Coronary artery (tissue), 2 donors: ENCODE results near the gene TBC1D8.
A peak's percentile ranks its signal among the peaks of the same experiment; 100 is the strongest.

ENCODE experiments used
- DNase-seq: peaks from one replicate; pipeline ENCODE4 v3.0.0-alpha.2; 2017; ENCODE audit warnings: low spot score
- H3K27ac ChIP-seq, 2 donors: fragments of 200-600 bp; sonication (generic); one replicate each; pipeline ENCODE4 v1.5.1; 2016 to 2019
- H3K4me3 ChIP-seq: fragments of 200-600 bp; sonication (generic); 2 replicates; pipeline ENCODE4 v1.5.1; 2016; ENCODE audit warnings: mild to moderate bottlenecking, moderate library complexity
- TF ChIP-seq, protein P1 (sequence below): fragments of 200-600 bp; sonication (generic); IDR thresholded peaks from one replicate; pipeline ENCODE4 v1.5.1; 2019; ENCODE audit warnings: antibody characterized with exemption

Gene TBC1D8

DNA sequence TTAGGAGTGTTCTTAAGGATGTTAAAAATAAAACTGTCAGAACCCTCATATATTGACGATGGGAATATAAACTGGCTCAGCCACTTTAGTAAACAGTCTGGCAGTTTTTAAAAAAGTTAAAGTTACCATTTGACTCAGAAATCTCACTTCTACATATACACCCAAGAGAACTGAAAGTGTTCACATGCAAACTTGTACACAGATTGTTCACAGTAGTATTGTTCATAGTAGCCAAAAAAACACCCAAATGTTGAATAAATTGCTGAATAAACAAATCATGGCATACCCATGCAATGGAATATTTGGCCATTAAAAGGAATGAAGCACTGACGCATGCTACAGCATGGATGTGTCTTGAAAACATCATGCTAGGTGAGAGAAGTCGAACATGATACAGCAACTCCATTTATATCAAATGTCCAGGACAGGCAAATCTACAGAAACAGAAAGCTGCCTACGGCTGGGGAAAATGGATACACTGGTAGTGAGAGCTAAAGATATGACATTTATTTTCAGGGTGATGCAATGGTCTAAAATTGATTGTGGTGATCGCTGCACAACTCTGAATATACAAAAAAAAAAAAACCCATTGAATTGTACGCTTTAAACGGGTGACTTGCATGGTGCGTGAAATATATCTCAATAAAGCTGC is 139.0 kb downstream of the TBC1D8 start:
- no peak overlapping the region for H3K4me3 ChIP-seq
- TF ChIP-seq, protein P1, sequence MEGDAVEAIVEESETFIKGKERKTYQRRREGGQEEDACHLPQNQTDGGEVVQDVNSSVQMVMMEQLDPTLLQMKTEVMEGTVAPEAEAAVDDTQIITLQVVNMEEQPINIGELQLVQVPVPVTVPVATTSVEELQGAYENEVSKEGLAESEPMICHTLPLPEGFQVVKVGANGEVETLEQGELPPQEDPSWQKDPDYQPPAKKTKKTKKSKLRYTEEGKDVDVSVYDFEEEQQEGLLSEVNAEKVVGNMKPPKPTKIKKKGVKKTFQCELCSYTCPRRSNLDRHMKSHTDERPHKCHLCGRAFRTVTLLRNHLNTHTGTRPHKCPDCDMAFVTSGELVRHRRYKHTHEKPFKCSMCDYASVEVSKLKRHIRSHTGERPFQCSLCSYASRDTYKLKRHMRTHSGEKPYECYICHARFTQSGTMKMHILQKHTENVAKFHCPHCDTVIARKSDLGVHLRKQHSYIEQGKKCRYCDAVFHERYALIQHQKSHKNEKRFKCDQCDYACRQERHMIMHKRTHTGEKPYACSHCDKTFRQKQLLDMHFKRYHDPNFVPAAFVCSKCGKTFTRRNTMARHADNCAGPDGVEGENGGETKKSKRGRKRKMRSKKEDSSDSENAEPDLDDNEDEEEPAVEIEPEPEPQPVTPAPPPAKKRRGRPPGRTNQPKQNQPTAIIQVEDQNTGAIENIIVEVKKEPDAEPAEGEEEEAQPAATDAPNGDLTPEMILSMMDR = no peak
- H3K27ac ChIP-seq = no peak overlapping the region
- no peak for DNase-seq

DNA sequence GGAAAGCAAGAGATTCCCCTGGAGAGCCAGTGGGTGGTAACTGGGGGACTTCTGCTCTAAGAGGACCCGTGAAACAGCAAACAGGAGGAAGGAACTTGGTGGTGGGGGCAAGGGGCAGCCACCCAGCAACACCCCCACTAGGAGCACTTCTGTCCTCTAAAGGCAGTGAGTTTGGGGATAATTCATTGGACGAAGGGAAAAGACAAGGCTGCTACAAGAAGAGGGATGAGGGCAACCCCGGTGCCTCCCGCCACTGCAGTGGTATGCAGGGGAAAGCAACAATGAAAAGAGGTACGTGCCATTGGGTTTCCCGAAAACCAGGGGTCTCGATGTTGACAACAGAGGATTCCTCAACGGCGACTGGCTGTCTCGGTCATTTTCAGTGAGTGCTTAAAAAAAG is 140.0 kb downstream of the TBC1D8 start:
- no peak overlapping the region for H3K4me3 ChIP-seq
- H3K27ac ChIP-seq = no peak overlapping the region
- no peak for DNase-seq
- TF ChIP-seq, protein P1 = no peak

DNA sequence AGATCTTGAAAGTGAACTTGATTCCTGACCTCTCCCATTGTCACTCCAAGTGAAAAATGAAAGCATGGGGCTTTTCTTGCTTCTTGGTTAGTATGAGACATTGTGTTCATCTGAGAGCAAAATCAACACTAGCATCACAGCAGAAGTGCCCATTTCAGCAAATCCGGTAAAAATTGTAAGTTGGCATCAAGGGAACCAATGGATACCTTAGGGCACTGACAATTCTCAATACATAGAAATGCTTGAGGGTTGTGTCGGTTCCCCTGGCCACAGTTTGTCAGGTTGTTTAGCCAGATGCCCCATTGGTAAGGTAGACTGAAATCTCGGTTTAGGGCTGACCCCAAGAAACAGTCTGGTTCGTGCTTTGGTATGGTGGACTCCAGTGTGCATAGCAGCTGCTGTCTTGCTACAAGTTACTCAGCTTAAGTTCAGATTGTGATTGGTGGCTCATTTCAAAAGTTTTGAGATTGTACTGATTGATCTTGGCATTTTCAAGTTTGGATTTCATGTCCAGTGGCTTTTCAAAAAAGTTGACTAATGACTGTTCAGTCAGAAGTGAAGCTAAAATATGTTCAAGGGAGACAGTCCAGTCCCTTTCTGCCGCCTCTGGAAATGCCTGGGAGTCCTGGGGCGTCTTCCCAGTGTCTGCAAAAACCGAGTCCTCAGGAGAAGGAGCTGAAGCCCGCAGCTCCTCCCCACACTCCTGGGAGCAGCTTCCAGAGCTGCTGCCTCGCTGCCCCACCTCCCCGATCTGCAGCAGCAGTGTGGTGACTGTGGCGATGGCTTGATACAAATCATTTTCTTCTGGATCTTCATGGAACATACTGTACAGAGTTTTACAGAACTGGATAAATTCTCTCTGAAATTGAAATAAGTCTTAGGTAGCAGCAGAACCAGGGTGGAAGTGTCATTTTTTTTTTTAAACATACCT is 143.5 kb downstream of the TBC1D8 start:
- Histone ChIP-seq H3K4me3 (no peak overlapping the region), H3K27ac (no peak overlapping the region)
- DNase-seq = no peak
- TF ChIP-seq, protein P1 = no peak

DNA sequence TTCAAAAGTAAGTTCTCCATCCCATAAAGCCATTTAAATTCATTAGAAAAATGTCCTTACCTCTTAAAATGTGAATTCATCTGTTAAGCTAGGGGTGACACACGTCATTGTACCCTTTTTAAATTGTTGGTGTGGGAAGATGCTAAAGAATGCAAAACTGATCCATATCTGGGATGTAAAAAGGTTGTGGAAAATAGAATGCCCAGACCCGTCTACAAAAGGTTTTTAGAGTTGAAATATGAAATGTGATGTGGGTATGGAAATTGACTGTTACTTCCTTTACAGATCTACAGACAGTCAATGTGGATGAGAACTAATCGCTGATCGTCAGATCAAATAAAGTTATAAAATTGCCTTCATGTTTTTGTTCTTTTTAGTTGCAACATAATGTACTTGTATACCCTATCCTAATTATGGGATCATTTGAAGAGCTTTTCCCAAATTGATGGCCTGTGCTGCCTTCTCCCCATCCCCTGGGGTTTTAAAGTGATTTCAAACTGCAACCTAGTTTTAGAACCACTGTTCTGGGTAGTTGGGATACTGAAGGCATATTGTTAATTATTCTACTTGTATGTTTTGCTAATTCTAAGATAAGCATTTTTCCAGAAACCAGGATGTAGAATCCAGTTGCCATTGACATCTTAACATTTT is 145.0 kb downstream of the TBC1D8 start:
- Histone ChIP-seq H3K27ac (no peak overlapping the region), H3K4me3 (no peak overlapping the region)
- TF ChIP-seq, protein P1 = no peak
- no peak for DNase-seq

DNA sequence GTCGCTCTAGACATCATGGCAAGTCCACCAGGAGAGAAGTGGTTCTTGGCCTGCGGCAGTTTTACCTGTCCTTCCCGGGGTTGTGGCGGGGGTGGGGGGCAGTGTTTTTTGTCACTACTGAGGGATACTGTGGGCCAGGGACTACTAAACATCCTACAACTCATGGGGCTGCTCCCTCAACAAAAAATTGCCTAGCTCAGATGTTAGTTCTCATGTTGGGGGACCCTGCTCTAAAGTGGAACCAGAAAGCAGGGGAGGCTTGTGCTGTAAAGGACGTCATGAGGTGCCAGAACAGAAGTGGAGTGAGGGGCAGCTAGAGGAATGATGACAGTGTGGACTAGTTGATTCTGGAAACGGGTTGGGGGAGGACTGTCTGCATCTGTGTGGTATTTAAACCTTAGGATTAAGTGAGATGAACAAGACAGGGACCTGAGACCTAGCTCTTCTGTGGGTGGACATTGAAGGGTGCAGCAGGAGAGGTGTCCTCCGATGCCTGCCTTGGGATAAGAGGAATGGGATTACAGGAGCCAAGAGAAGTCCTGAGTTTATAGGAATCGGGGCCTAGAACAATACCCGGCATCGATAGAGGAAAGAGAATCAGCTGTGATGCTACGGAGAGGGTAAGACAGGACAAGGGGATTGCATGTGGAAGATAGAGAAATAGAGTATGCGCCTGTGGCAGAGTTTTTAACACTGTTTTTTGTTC is 146.4 kb downstream of the TBC1D8 start:
- no peak overlapping the region for H3K27ac ChIP-seq
- no peak for DNase-seq
- TF ChIP-seq, protein P1 = no peak
- H3K4me3 ChIP-seq = no peak overlapping the region

DNA sequence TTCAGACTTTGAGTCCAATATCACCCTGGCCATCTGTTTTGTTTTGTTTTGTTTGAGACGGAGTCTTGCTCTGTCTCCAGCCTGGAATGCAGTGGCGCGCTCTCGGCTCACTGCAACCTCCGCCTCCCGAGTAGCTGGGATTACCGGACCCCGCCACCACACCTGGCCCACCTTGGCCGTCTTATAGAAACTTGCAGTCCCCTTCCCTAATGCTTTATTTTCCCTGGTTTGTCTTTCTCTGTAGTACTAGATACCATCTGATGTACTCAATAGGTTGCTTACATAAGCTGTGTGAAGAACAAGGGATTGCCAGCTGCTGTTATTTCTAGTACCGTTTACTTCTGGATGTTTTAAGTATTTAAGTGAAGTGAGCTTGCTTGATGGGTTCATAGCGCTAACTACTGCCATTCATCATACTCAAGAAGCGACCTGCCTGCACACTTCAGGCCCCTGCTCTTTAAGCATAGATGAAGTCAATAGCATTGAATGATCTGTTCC is 147.9 kb downstream of the TBC1D8 start:
- peak overlapping the region; percentile 80 for H3K4me3 ChIP-seq
- DNase-seq = no peak
- peak overlapping the region; percentile 85 to 89 for H3K27ac ChIP-seq

More for the DNA sequence above, 147.9 kb downstream of the TBC1D8 start:
- TF ChIP-seq, protein P1 = no peak
